Measurements from ENCODE around the gene SRBD1.

DNA sequence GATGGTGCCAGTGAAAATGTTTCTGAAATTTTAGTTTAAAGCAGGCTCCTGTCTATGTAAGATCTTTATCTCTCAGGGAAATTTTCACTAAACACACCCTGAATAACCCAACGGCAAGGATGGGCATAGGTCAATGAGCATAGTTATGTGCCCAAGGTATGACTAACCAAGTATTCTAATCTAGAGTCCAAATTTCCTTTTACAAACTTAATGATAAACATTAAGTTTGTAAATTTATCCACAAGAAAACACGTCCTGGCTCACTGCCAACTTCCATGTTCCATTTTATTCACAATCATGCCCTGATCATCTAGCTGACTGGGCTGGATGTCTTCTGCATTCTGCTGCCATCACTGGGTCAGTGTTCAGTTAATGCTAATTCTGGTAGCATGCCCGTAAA lies 151.2 kb downstream of the SRBD1 start:
- TF ChIP-seq CTCF (IDR thresholded peaks at IDR 0.05; ENCODE audit: low read depth, low read length) (no peak), EZH2phosphoT487 (IDR thresholded peaks at IDR 0.05; ENCODE audit: low read depth) (no peak)

Measured in OCI-LY3 (cell line).